SK-N-SH (cell line): ENCODE data around the gene TMEM131. TPM values are rescaled to one million over a fixed set of nuclear protein-coding genes. Genes with fewer than 3 reads are reported as not detected.

Source experiments
- CTCF ChIA-PET: fragments of 300-600, 350-600 bp; formaldehyde crosslinking; extraction: SDS; loops from one replicate; lab custom pipeline; 2021; lab: Yijun Ruan, JAX
- POLR2A ChIA-PET: fragments of 350-600 bp; sonication (Branson Sonifier 250); formaldehyde crosslinking; extraction: SDS; loops from one replicate; lab custom pipeline; 2020; ENCODE audit warnings: antibody characterized with exemption, inconsistent platforms; lab: Yijun Ruan, JAX
- DNase-seq: peaks from one replicate; pipeline ENCODE4 v3.0.0; 2012
- H2AFZ ChIP-seq: fragments of 200-600 bp; sonication (generic); 2 replicates; pipeline ENCODE4 v1.8.1; 2016; ENCODE audit warnings: antibody characterized with exemption, mild to moderate bottlenecking, low read depth
- H3F3A ChIP-seq: fragments of 200-600 bp; sonication (generic); replicated peaks from 2 replicates; pipeline ENCODE3; 2016; ENCODE audit warnings: antibody characterized with exemption, mild to moderate bottlenecking; ENCODE audit not compliant: insufficient read depth
- H3K27ac ChIP-seq, 2 experiments: fragments of 200-500 bp in 1 of 2; fragments of 200-600 bp in 1 of 2; sonication (Bioruptor generic) in 1 of 2; sonication (generic), shearing (Covaris generic) in 1 of 2; 2 replicates each; pipeline versions ENCODE4 v1.5.1 to v1.6.1; 2014 to 2016; ENCODE audit warnings: low read depth in 2 of 2, inconsistent platforms in 1 of 2, low read length in 1 of 2, mild to moderate bottlenecking in 1 of 2, mixed read lengths in 1 of 2
- H3K27me3 ChIP-seq: fragments of 200-600 bp; sonication (generic), shearing (Covaris generic); 2 replicates; pipeline ENCODE4 v1.6.1; 2016; ENCODE audit warnings: mixed run types; ENCODE audit not compliant: insufficient read depth
- H3K36me3 ChIP-seq, 2 experiments: fragments of 200-500 bp in 1 of 2; fragments of 200-600 bp in 1 of 2; sonication (Bioruptor generic) in 1 of 2; sonication (generic) in 1 of 2; replicated peaks in 1 of 2; 2 replicates each; pipeline versions ENCODE3 to v1.5.1; 2014 to 2016; ENCODE audit warnings: low read length in 1 of 2, mild to moderate bottlenecking in 1 of 2; ENCODE audit not compliant: insufficient read depth in 2 of 2, control insufficient read depth in 1 of 2
- H3K4me1 ChIP-seq, 2 experiments: fragments of 200-500 bp in 1 of 2; fragments of 200-600 bp in 1 of 2; sonication (Bioruptor generic) in 1 of 2; sonication (generic), shearing (Covaris generic) in 1 of 2; 2 replicates each; pipeline versions ENCODE4 v1.5.1 to v1.6.1; 2014 to 2016; ENCODE audit warnings: low read depth in 1 of 2, low read length in 1 of 2, mixed run types in 1 of 2; ENCODE audit not compliant: insufficient read depth in 2 of 2, control insufficient read depth in 1 of 2
- H3K4me2 ChIP-seq: fragments of 200-600 bp; sonication (generic), shearing (Covaris generic); 2 replicates; pipeline ENCODE4 v1.6.1; 2017; ENCODE audit warnings: mixed run types
- H3K4me3 ChIP-seq, 2 experiments: fragments of 200-500 bp in 1 of 2; fragments of 200-600 bp in 1 of 2; sonication (Bioruptor generic) in 1 of 2; sonication (generic), shearing (Covaris generic) in 1 of 2; 2 replicates each; pipeline versions ENCODE4 v1.5.1 to v1.8.1; 2014 to 2016; ENCODE audit warnings: low read depth in 2 of 2, inconsistent platforms in 1 of 2, low read length in 1 of 2, mild to moderate bottlenecking in 1 of 2, mixed read lengths in 1 of 2, moderate library complexity in 1 of 2
- H3K79me2 ChIP-seq: fragments of 200-600 bp; sonication (generic); 2 replicates; pipeline ENCODE4 v1.8.1; 2017; ENCODE audit warnings: mild to moderate bottlenecking; ENCODE audit not compliant: insufficient read depth
- H3K9ac ChIP-seq: fragments of 200-600 bp; sonication (generic); 2 replicates; pipeline ENCODE4 v1.6.1; 2017; ENCODE audit warnings: mixed run types
- H3K9me2 ChIP-seq: fragments of 200-600 bp; sonication (generic); 2 replicates; pipeline ENCODE4 v1.6.1; 2017; ENCODE audit warnings: mixed run types
- H3K9me3 ChIP-seq: fragments of 200-600 bp; sonication (generic); 2 replicates; pipeline ENCODE4 v1.6.1; 2017; ENCODE audit warnings: mixed run types, mild to moderate bottlenecking, moderate library complexity
- H4K20me1 ChIP-seq: fragments of 200-600 bp; sonication (generic); 2 replicates; pipeline ENCODE4 v1.6.1; 2017; ENCODE audit warnings: mild to moderate bottlenecking, mixed run types; ENCODE audit not compliant: insufficient read depth
- CHD2 ChIP-seq: fragments of 150-350 bp; IDR thresholded peaks from 2 replicates; pipeline ENCODE4 v1.6.1; 2018; ENCODE audit warnings: low read length; ENCODE audit not compliant: partially characterized antibody
- FOSL2 ChIP-seq: IDR thresholded peaks from 2 replicates; pipeline ENCODE4 v1.4.0; 2012; ENCODE audit warnings: low read depth, mild to moderate bottlenecking, moderate library complexity, borderline replicate concordance
- FOXJ3 ChIP-seq: sonication (generic); formaldehyde crosslinking; IDR thresholded peaks from 2 replicates; pipeline ENCODE4 v1.5.1; 2020; ENCODE audit warnings: mild to moderate bottlenecking, missing genetic modification reagents
- FOXM1 ChIP-seq: IDR thresholded peaks from 2 replicates; pipeline ENCODE4 v1.4.0; 2012; ENCODE audit warnings: low read depth, mild to moderate bottlenecking
- JUND ChIP-seq: IDR thresholded peaks from 2 replicates; pipeline ENCODE4 v1.4.0; 2012
- MAX ChIP-seq: IDR thresholded peaks from 2 replicates; pipeline ENCODE4 v1.4.0; 2012; ENCODE audit warnings: low read depth
- NRF1 ChIP-seq: IDR thresholded peaks from 2 replicates; pipeline ENCODE4 v1.6.1; 2012; ENCODE audit warnings: low read depth, mild to moderate bottlenecking, low read length
- PBX3 ChIP-seq: IDR thresholded peaks from 2 replicates; pipeline ENCODE4; 2012
- POLR2AphosphoS5 ChIP-seq: IDR thresholded peaks from 2 replicates; pipeline ENCODE4 v1.6.1; 2012; ENCODE audit warnings: low read depth, low read length
- RAD21 ChIP-seq: IDR thresholded peaks from 2 replicates; pipeline ENCODE4 v1.6.1; 2012; ENCODE audit warnings: mild to moderate bottlenecking, low read length
- RCOR1 ChIP-seq: fragments of 150-350 bp; IDR thresholded peaks from 2 replicates; pipeline ENCODE4 v1.6.1; 2017; ENCODE audit warnings: antibody characterized with exemption, low read length
- RFX5 ChIP-seq: IDR thresholded peaks from 2 replicates; pipeline ENCODE4 v1.6.1; 2012; ENCODE audit warnings: mild to moderate bottlenecking, improper control_type of control experiment, low read length
- RXRA ChIP-seq: IDR thresholded peaks from 2 replicates; pipeline ENCODE4 v1.4.0; 2012; ENCODE audit warnings: low read depth, mild to moderate bottlenecking, borderline replicate concordance
- SIN3A ChIP-seq: IDR thresholded peaks from 2 replicates; pipeline ENCODE4 v1.6.1; 2012; ENCODE audit warnings: low read depth, mild to moderate bottlenecking, low read length, moderate library complexity, borderline replicate concordance
- TCF12 ChIP-seq: IDR thresholded peaks from 2 replicates; pipeline ENCODE4 v1.4.0; 2012
- USF2 ChIP-seq: fragments of 150-350 bp; IDR thresholded peaks from 2 replicates; pipeline ENCODE4 v1.6.1; 2017; ENCODE audit warnings: antibody characterized with exemption, low read length, low read depth, borderline replicate concordance
- WGBS: methylation state at CpG from one replicate; pipeline ENCODE4 v1.1.6; 2017; ENCODE audit warnings: low lambda C conversion rate; 5-methylcytosine and 5-hydroxymethylcytosine counted together
- polyA plus RNA-seq, 3 experiments: library from polyadenylated mRNA; depleted of rRNA; stranded (reverse); fragments of >200 nt; gene quantifications; 2 replicates each; pipeline ENCODE4 v1.2.3, GENCODE V29; 2012
- TF ChIP-seq, protein P1 (sequence below): fragments of 150-350 bp; IDR thresholded peaks from 2 replicates; pipeline ENCODE4 v1.6.1; 2016; ENCODE audit warnings: mild to moderate bottlenecking, low read depth, low read length
- TF ChIP-seq, protein P2 (sequence below): IDR thresholded peaks from 2 replicates; pipeline ENCODE4 v1.4.0; 2012; ENCODE audit warnings: low read depth, borderline replicate concordance
- TF ChIP-seq, protein P3 (sequence below): IDR thresholded peaks from 2 replicates; pipeline ENCODE4 v1.4.0; 2012; ENCODE audit warnings: low read depth, borderline replicate concordance
- TF ChIP-seq, protein P4 (sequence below): fragments of 200-600 bp; sonication (generic); IDR thresholded peaks from 2 replicates; pipeline ENCODE4 v1.6.1; 2017; ENCODE audit warnings: antibody characterized with exemption, mild to moderate bottlenecking, moderate library complexity

TMEM131 gene
- polyA plus RNA-seq, 1 of the 3 experiments (the other 2 are of a cell fraction) = 9.1 TPM

- Histone ChIP-seq H3K9ac (no peak overlapping the region), H3K9me2 (no peaks in the 10 kb centered on the region), H3K36me3 (no peaks in the 10 kb centered on the region), H3F3A (peaks cover 14% of the 10 kb centered on the region), H3K4me3 (no peak overlapping the region), H3K27me3 (no peaks in the 10 kb centered on the region), H3K27ac (no peak overlapping the region), H3K4me2 (no peak overlapping the region), H4K20me1 (peaks cover 20% of the 10 kb centered on the region), H2AFZ (no peak overlapping the region), H3K79me2 (peaks cover 77% of the 10 kb centered on the region), H3K9me3 (no peaks in the 10 kb centered on the region), H3K4me1 (peaks cover 7 to 18% of the 10 kb centered on the region in 2 experiments)
- no peak for DNase-seq
- WGBS = 96% methylated on average over 4 of the region's 4 CpGs
- ChIA-PET CTCF (interaction anchor here (1.7 kb wide), 1 partner anchor 10 kb away, joined by 5 read pairs; no protein-coding TSS in a partner anchor), POLR2A (no interaction called here)
- TF ChIP-seq RFX5 (no peak), FOXJ3 (no peak), FOSL2 (no peak), TCF12 (no peak), USF2 (no peak), SIN3A (no peak), RAD21 (no peak), CHD2 (no peak), JUND (no peak), FOXM1 (no peak), RXRA (no peak), NRF1 (no peak), PBX3 (no peak), POLR2AphosphoS5 (no peak), RCOR1 (no peak), MAX (no peak)
- TF ChIP-seq, protein P1, sequence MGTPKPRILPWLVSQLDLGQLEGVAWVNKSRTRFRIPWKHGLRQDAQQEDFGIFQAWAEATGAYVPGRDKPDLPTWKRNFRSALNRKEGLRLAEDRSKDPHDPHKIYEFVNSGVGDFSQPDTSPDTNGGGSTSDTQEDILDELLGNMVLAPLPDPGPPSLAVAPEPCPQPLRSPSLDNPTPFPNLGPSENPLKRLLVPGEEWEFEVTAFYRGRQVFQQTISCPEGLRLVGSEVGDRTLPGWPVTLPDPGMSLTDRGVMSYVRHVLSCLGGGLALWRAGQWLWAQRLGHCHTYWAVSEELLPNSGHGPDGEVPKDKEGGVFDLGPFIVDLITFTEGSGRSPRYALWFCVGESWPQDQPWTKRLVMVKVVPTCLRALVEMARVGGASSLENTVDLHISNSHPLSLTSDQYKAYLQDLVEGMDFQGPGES = no peak
- TF ChIP-seq, protein P2, sequence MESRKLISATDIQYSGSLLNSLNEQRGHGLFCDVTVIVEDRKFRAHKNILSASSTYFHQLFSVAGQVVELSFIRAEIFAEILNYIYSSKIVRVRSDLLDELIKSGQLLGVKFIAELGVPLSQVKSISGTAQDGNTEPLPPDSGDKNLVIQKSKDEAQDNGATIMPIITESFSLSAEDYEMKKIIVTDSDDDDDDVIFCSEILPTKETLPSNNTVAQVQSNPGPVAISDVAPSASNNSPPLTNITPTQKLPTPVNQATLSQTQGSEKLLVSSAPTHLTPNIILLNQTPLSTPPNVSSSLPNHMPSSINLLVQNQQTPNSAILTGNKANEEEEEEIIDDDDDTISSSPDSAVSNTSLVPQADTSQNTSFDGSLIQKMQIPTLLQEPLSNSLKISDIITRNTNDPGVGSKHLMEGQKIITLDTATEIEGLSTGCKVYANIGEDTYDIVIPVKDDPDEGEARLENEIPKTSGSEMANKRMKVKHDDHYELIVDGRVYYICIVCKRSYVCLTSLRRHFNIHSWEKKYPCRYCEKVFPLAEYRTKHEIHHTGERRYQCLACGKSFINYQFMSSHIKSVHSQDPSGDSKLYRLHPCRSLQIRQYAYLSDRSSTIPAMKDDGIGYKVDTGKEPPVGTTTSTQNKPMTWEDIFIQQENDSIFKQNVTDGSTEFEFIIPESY = no peak
- TF ChIP-seq, protein P3, sequence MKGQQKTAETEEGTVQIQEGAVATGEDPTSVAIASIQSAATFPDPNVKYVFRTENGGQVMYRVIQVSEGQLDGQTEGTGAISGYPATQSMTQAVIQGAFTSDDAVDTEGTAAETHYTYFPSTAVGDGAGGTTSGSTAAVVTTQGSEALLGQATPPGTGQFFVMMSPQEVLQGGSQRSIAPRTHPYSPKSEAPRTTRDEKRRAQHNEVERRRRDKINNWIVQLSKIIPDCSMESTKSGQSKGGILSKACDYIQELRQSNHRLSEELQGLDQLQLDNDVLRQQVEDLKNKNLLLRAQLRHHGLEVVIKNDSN = no peak
- TF ChIP-seq, protein P4, sequence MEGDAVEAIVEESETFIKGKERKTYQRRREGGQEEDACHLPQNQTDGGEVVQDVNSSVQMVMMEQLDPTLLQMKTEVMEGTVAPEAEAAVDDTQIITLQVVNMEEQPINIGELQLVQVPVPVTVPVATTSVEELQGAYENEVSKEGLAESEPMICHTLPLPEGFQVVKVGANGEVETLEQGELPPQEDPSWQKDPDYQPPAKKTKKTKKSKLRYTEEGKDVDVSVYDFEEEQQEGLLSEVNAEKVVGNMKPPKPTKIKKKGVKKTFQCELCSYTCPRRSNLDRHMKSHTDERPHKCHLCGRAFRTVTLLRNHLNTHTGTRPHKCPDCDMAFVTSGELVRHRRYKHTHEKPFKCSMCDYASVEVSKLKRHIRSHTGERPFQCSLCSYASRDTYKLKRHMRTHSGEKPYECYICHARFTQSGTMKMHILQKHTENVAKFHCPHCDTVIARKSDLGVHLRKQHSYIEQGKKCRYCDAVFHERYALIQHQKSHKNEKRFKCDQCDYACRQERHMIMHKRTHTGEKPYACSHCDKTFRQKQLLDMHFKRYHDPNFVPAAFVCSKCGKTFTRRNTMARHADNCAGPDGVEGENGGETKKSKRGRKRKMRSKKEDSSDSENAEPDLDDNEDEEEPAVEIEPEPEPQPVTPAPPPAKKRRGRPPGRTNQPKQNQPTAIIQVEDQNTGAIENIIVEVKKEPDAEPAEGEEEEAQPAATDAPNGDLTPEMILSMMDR = no peak
Observed at GRCh38 chr2:97953853-97954252, 41.9 kb downstream of the TMEM131 start.
